GM15510 (cell line): Measurements from ENCODE around the gene RNFT2.

Source experiments
- POLR2A ChIP-seq: IDR thresholded peaks from 3 replicates; pipeline ENCODE4 v1.6.1; 2011; ENCODE audit warnings: borderline replicate concordance; ENCODE audit not compliant: insufficient read length; ENCODE audit errors: extremely low read depth

RNFT2 gene

DNA sequence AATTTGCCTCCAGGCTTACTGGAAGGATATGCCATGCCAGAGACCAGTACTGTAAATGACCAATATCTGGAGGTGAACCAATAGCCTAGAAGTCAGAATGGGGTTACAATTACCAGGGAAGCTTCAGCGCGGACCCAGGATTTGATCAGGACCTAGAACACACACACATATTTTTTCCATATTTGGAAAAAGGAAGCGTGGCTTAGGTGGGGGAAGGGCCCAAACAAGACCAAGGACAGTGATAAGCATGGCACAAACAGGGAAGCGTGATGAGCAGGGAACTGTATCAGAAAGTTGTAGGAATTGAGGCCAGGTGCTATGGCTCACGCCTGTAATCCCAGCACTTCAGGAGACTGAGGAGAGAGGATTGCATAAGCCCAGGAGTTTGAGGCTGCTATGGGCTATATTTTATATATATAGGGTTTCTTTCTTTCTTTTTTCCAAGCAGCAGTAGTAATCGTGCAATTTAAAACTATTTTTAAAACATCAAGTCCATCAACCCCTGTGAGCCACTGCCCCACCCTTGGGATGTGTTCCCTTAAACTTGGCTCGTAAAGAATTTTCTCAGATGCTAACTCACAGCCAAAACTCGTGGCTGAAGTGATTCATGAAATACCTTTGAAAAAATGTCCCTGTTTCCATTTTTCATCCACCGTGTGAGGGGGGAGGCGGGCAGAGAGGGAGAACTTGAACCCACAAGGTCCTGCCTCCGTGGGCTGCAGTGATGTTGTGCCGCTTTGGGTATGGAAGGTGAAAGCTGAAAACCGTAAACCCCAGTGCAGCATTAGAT lies 126.5 kb downstream of the RNFT2 start:
- no peak for TF ChIP-seq POLR2A

DNA sequence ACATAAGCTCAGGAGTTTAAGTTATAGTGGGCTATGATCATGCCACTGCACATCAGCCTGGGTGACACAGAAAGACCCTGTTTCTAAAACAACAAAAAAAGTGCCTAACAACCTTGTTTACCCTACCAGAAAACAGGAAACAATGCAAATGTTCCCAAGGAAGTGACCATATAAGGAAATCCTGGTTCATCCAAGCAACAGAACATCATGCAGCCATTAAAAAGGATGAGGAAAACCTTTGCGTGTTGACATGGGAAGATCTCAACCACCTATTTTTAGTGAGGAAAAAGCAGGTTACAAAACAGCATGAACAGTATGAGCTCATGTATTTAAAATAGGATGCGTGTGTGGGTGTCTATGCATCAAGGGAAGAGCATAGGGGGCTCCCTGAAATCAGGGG lies 129.4 kb downstream of the RNFT2 start:
- TF ChIP-seq POLR2A, result no peak

DNA sequence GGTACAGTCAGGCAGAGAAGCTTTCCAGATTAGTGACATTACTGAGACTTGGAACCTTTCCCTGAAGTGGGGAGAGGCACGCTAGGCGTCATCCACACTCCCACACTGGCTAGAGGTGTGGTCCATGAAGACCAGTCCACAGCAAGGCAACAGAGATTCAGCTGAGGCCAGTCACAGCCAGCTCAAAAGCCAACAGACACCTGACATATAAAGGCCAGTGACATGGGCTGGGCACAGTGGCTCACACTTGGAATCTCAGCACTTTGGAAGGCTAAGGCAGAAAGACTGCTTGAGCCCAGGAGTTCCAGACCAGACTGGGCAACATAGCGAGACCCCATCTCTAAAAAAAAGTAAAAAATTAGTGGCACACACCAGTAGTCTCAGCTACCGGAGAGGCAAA lies 132.2 kb downstream of the RNFT2 start:
- no peak for TF ChIP-seq POLR2A

DNA sequence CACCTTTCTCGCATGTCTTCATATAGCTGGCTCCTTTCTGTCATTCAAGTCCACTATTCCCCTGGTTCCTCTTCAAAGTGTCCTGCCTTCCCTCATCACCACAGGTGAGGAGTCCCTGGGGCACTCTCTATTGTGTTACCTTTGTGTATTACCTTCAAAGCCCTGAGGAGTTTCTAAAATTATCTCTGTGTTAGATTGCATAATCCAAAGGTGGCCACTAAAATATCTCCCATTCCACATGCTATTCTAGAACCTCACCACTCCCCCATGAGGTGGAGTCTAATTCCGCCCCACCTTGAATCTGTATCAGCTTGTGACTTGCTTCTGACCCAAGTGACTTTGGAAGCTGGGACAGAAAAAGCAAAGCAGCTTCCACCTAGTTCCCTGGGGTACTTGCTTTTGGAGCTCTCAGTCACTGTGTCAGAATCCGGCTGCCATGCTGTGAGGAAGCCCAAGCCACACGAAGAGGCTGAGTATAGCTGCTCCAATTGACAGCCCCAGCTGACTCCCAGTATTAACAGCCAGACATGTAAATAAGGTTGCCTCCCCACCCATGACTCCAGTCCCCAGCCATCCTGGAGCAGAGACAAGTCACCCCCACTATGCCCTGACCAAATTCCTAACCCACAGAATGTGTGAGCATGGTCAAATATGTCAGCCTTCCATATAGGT lies 136.3 kb downstream of the RNFT2 start:
- no peak for TF ChIP-seq POLR2A

DNA sequence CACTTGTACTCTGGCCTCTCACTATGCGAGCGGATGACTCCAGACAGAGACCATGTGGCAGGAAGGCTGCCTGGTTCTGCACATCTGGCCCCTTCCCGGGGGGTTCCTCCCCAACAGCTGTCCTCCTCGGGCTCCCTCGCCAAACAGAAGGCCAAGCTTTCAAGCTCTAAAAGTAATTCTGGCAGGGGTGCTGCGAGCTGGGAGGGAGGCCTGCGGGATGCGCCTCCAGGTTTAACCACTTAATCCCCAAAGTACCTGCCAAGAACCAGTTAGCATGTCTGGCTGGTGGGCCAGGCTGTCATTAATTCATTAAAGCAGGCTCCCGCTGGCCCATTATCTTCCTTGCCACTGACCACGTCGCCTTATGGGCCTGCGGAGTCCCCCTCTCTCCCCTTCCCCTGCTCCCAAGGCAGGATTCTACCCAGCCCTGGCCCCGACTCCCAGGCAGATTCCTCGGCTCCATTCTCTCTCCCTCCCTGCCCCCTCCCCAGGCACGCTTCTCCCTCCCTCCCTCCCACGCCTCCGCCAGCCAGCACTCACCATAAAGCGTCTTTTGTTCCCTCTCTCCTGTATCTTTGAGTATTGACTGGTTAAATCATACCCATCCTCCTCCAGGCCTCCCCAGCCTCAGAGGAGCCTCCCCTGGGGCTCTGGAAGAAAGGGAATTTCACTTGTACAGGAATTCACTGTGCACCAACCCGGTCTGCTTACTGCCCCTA lies 138.2 kb downstream of the RNFT2 start:
- TF ChIP-seq POLR2A, result no peak

DNA sequence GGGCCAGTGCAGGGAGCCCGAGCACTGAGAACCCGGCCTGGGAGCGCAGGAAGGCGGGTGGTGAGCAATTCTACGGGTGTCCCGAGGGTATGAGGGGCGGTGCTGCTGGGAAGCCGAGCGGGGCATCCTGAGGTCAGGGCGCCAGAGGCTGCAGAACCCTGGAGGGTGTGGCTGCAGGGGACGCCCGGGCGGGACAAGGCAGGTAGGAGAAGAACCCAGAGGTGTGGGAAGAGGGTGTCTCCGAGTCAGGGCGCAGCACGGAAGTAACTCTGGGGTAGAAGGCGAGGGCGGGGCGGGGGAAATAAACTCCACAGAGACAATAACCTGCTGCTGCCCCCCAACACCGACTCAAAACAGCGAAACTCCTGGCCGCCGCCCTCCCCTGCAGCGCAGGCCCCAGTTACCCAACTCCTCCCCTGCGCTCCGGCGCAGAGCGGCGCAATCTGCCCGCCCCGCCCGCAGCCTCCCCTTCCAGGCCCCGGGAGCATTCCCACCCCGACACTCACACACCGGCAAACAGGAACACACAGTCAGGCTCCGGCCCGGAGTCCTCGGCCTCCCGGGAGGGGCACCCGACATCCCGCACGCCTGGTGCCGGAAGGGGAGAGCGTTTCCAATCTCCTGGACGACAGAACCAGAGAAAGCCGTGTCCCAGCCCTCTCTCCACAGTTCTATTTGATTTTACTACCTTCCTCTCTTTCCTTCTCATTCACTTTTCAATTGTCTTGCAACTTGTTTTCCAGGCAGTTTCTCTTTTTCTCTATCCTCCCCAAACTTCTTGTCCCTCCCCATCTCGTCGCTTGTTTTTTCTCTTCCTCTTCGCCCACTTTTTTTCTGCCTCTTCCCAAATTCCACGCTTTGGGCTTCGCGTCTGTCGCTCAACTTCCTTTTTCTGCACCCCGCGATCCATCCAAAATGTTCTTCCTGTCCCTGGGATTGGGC lies 140.7 kb downstream of the RNFT2 start:
- TF ChIP-seq POLR2A, result no peak

DNA sequence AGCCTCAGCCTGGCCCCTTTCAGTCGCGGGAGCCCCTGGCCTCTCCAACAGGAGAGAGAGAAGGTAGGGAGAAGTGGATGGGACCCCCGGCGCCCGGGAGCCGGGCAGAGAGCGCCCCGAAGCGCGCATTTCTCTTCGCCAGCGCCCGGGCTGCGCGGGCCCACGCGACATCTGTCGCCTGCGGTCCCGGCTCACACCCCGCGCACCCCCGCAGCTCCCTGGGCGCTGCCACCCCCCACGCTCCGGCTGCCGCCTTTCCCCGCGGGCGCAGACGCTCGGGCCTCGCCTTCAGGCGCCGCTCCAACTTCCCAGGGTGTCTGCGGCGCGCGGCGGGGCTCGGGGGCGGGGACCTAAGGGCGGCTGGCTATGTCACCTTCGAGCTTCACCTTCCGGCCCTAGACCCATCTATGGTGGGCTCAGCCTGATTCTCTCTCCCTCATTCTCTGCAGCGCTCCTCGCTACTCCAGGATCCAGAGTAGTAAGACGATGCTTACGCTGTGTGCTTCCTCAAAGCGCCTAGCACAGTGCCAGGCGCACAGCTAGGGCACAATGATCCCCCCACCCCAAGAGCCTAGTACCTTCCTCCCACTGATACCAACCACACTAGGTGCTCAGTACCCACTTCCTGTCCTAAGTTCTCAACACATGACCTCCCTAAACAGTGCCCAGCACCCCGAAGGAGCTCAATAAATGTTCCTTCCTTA lies 141.5 kb downstream of the RNFT2 start:
- no peak for TF ChIP-seq POLR2A

DNA sequence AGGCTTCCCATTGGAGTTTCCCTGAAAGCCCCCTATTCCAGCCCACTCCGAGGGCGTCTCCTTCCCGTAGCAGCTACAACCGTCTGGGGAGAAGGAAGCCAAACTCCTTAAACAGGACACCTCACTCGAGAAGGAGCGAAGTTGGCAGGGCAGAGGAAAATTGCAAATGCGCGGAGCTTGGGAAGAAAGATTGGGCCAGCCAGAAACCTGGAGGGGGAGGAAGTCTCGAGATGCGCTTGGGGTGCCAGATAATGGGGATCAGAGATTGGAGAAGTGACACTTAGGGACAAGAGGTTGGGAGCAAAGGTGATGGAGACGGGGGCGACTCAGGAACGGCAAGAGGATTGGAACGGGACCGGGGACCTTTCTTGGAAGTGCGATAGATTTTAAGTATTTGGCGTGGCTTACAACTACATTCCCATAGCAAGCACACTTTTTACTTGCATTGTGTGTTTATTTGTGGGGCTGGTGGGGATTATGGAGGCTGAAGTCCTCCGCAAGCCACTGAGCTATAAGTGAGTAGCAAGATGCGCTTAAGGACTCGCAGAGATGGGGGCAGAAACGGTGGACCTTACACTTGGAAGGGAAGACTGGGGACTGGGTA lies 142.2 kb downstream of the RNFT2 start:
- no peak for TF ChIP-seq POLR2A

DNA sequence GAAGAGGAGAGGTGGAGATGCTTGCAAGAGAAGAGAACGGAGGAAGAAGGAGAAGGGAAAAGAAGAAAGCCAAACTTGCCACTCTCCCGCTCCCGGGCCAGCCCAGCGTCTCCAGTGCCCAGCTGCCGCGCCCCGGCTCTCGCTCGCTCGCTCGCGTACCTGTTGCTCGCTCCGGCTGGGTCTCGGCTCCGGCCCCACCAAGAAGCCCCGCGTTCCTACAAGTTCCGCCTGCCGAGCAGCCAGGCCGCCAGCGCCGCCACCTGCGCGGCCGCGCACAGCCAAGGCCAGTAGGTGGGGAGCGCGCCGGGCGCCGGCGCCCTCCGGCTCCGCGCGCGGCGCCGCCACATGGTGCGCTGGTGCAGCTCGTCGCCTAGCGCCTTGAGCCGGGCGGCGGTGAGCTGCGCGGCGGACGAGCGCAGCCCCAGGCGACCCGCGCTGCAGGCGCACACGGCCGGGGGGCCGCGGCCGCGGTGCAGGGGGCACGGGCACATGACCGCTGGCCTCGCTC lies 142.8 kb downstream of the RNFT2 start:
- TF ChIP-seq POLR2A, result no peak

DNA sequence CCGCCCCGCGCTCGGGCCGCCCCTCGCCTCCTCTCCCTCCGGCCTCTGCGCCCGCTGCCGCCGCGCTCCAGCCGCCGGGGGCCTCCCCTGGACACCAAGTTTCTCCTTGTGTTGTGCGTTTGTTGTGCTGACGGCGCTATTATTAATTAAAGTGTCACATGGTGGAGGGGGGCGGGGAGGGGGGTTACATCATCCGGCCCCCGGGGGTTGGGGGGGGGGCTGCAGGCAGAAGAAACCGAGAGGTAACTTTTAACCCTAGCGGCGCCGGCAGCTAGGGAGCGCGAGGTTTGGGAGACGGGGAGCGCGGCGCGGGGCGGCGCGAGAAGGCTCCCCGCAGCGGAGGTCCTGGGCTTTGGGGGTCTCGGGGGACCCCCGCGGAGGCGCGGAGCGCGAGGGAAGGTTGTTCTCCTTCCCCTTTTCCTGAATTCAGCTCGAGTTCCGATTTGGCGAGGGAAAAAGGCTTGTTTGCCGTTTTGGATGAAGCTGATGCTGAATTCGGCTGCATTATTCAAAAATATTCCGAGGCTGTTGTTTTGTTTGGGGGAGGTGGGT lies 143.3 kb downstream of the RNFT2 start, which contains the start of gene HRK:
HRK (minus strand) TSS at position 117 of the 552 bp plus-strand sequence. CDS start 134 bp downstream, outside the sequence.
- TF ChIP-seq POLR2A, result no peak

DNA sequence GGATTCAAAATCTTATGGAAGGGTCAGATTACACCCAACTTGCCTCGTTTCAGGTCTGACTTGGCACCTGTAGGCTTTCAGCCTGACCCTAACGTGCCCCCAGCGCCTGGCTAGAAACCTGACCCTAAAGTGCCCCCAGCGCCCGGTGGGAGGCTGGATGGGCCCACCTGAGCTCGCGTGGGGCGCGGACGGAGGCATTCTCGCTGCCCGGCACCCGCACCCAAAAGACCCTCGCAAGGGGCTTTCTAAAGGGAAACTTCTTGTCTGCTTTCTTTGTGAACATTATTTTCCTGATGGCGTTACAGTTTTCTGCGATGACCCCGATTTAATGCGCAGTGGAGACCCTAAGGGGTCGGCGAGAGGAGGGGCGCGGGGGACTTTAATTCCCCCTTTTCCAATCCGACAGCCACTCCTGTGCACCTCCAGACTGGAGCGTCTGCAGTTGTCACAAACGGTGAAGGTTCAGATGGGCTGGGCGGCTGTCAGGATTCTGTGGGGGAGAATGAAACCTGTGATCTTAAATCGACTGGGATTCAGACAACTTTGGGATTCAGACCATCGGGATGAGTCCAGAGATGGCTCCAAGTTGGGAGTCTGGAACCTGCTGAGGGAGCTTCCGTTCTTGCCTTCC lies 143.9 kb downstream of the RNFT2 start:
- TF ChIP-seq POLR2A, result no peak

DNA sequence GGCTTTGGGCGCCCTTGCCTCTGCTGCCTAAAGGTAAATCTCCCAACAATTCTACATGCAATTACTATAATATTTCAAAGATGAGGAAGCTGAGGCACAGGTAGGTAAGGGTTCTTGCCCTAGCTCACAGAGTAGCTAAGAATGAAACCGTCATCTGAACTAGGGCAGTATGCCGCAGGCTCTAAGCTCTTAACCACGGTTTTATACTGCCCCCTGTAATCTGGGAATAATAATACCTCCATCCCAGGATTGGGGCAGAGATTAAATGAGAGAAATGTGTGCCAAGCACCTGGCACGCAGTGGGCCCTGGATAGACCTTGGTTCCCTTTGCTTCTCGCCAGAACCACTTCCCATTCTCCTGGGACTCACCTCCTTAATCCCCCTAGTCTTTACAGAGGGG lies 144.6 kb downstream of the RNFT2 start:
- TF ChIP-seq POLR2A, result no peak
